ENCODE measurements around the gene BCAT1.
A peak's percentile ranks its signal among the peaks of the same experiment; 100 is the strongest.
"Not testable (repeated sequence)": the region's sequence is repeated elsewhere in the genome, so short reads cannot be mapped to it uniquely, and the experiment has no call there.

Gene BCAT1

GRCh38 chr12:24880732-24881131 lies 68.2 kb downstream of the BCAT1 start:
- Histone ChIP-seq H3K4me3 (ENCODE audit: low read depth, low read length) (no peak overlapping the region), H3K36me3 (ENCODE audit: control insufficient read depth, insufficient read depth, low read length) (peaks cover 81% of the 10 kb centered on the region), H3K27me3 (ENCODE audit: control insufficient read depth, insufficient read depth, low read length) (no peaks in the 10 kb centered on the region), H3K9ac (ENCODE audit: low read depth, low read length) (no peak overlapping the region), H3K27ac (ENCODE audit: low read depth, low read length) (no peak overlapping the region), H3K9me3 (ENCODE audit: control insufficient read depth, insufficient read depth, low read length) (no peaks in the 10 kb centered on the region), H3K4me1 (ENCODE audit: control insufficient read depth, insufficient read depth, low read length) (no peaks in the 10 kb centered on the region)

GRCh38 chr12:24879644-24880043 lies 69.3 kb downstream of the BCAT1 start:
- Histone ChIP-seq H3K9ac (ENCODE audit: low read depth, low read length) (no peak overlapping the region), H3K4me1 (ENCODE audit: control insufficient read depth, insufficient read depth, low read length) (no peaks in the 10 kb centered on the region), H3K27me3 (ENCODE audit: control insufficient read depth, insufficient read depth, low read length) (no peaks in the 10 kb centered on the region), H3K36me3 (ENCODE audit: control insufficient read depth, insufficient read depth, low read length) (peaks cover 87% of the 10 kb centered on the region), H3K9me3 (ENCODE audit: control insufficient read depth, insufficient read depth, low read length) (no peaks in the 10 kb centered on the region), H3K27ac (ENCODE audit: low read depth, low read length) (no peak overlapping the region), H3K4me3 (ENCODE audit: low read depth, low read length) (no peak overlapping the region)

- H3K36me3 ChIP-seq (ENCODE audit: control insufficient read depth, insufficient read depth, low read length): peaks cover 93% of the 10 kb centered on the region
- no peaks in the 10 kb centered on the region for H3K27me3 ChIP-seq (ENCODE audit: control insufficient read depth, insufficient read depth, low read length)
These were observed 73.9 kb downstream of the BCAT1 start for GRCh38 chr12:24875014-24875413.

GRCh38 chr12:24872211-24872610 lies 76.7 kb downstream of the BCAT1 start:
- Histone ChIP-seq H3K36me3 (ENCODE audit: control insufficient read depth, insufficient read depth, low read length) (peaks cover 88% of the 10 kb centered on the region), H3K4me3 (ENCODE audit: low read depth, low read length) (no peak overlapping the region), H3K4me1 (ENCODE audit: control insufficient read depth, insufficient read depth, low read length) (no peaks in the 10 kb centered on the region), H3K27me3 (ENCODE audit: control insufficient read depth, insufficient read depth, low read length) (no peaks in the 10 kb centered on the region), H3K27ac (ENCODE audit: low read depth, low read length) (no peak overlapping the region), H3K9ac (ENCODE audit: low read depth, low read length) (no peak overlapping the region), H3K9me3 (ENCODE audit: control insufficient read depth, insufficient read depth, low read length) (peaks cover 6% of the 10 kb centered on the region; the same call in 1 of the 2 replicates)

More at GRCh38 chr12:24875014-24875413, 73.9 kb downstream of the BCAT1 start:
- no peaks in the 10 kb centered on the region for H3K9me3 ChIP-seq (ENCODE audit: control insufficient read depth, insufficient read depth, low read length)
- H3K9ac ChIP-seq (ENCODE audit: low read depth, low read length): no peak overlapping the region
- H3K27ac ChIP-seq (ENCODE audit: low read depth, low read length): no peak overlapping the region
- no peaks in the 10 kb centered on the region for H3K4me1 ChIP-seq (ENCODE audit: control insufficient read depth, insufficient read depth, low read length)
- H3K4me3 ChIP-seq (ENCODE audit: low read depth, low read length): no peak overlapping the region

GRCh38 chr12:24866139-24866538 lies 82.8 kb downstream of the BCAT1 start:
- not testable (repeated sequence) for H3K9me3 ChIP-seq (ENCODE audit: control insufficient read depth, insufficient read depth, low read length); H3K27ac ChIP-seq (ENCODE audit: low read depth, low read length); H3K4me1 ChIP-seq (ENCODE audit: control insufficient read depth, insufficient read depth, low read length); H3K9ac ChIP-seq (ENCODE audit: low read depth, low read length); H3K27me3 ChIP-seq (ENCODE audit: control insufficient read depth, insufficient read depth, low read length); H3K4me3 ChIP-seq (ENCODE audit: low read depth, low read length)
- H3K36me3 ChIP-seq (ENCODE audit: control insufficient read depth, insufficient read depth, low read length): peaks cover 56% of the 10 kb centered on the region

- Histone ChIP-seq H3K9ac (ENCODE audit: low read depth, low read length) (no peak overlapping the region), H3K27me3 (ENCODE audit: control insufficient read depth, insufficient read depth, low read length) (no peaks in the 10 kb centered on the region), H3K4me1 (ENCODE audit: control insufficient read depth, insufficient read depth, low read length) (peaks cover 8% of the 10 kb centered on the region; the same call in 1 of the 2 replicates), H3K9me3 (ENCODE audit: control insufficient read depth, insufficient read depth, low read length) (peaks cover 19% of the 10 kb centered on the region), H3K36me3 (ENCODE audit: control insufficient read depth, insufficient read depth, low read length) (peaks cover 57% of the 10 kb centered on the region), H3K4me3 (ENCODE audit: low read depth, low read length) (no peak overlapping the region), H3K27ac (ENCODE audit: low read depth, low read length) (peak overlapping the region; percentile 21)
These were observed 84.1 kb downstream of the BCAT1 start for GRCh38 chr12:24864796-24865125.

GRCh38 chr12:24861766-24862540 lies 86.9 kb downstream of the BCAT1 start:
- Histone ChIP-seq H3K4me1 (ENCODE audit: control insufficient read depth, insufficient read depth, low read length) (peaks cover 8% of the 10 kb centered on the region; the same call in 1 of the 2 replicates), H3K9ac (ENCODE audit: low read depth, low read length) (no peak overlapping the region), H3K27ac (ENCODE audit: low read depth, low read length) (no peak overlapping the region), H3K4me3 (ENCODE audit: low read depth, low read length) (no peak overlapping the region), H3K9me3 (ENCODE audit: control insufficient read depth, insufficient read depth, low read length) (peaks cover 30% of the 10 kb centered on the region), H3K27me3 (ENCODE audit: control insufficient read depth, insufficient read depth, low read length) (no peaks in the 10 kb centered on the region), H3K36me3 (ENCODE audit: control insufficient read depth, insufficient read depth, low read length) (peaks cover 57% of the 10 kb centered on the region)

- H3K4me3 ChIP-seq (ENCODE audit: low read depth, low read length): no peak overlapping the region
- peaks cover 30% of the 10 kb centered on the region for H3K9me3 ChIP-seq (ENCODE audit: control insufficient read depth, insufficient read depth, low read length)
- no peak overlapping the region for H3K9ac ChIP-seq (ENCODE audit: low read depth, low read length)
- no peaks in the 10 kb centered on the region for H3K27me3 ChIP-seq (ENCODE audit: control insufficient read depth, insufficient read depth, low read length)
- peaks cover 68% of the 10 kb centered on the region for H3K36me3 ChIP-seq (ENCODE audit: control insufficient read depth, insufficient read depth, low read length)
- peaks cover 8% of the 10 kb centered on the region; the same call in 1 of the 2 replicates for H3K4me1 ChIP-seq (ENCODE audit: control insufficient read depth, insufficient read depth, low read length)
- no peak overlapping the region for H3K27ac ChIP-seq (ENCODE audit: low read depth, low read length)
These were observed 88.4 kb downstream of the BCAT1 start for GRCh38 chr12:24860546-24860945.

GRCh38 chr12:24856541-24856940 lies 92.4 kb downstream of the BCAT1 start:
- no peaks in the 10 kb centered on the region for H3K27me3 ChIP-seq (ENCODE audit: control insufficient read depth, insufficient read depth, low read length)
- peaks cover 9% of the 10 kb centered on the region for H3K4me1 ChIP-seq (ENCODE audit: control insufficient read depth, insufficient read depth, low read length)
- H3K9ac ChIP-seq (ENCODE audit: low read depth, low read length): no peak overlapping the region
- H3K9me3 ChIP-seq (ENCODE audit: control insufficient read depth, insufficient read depth, low read length): peaks cover 30% of the 10 kb centered on the region
- H3K36me3 ChIP-seq (ENCODE audit: control insufficient read depth, insufficient read depth, low read length): peaks cover 50% of the 10 kb centered on the region
- no peak overlapping the region for H3K4me3 ChIP-seq (ENCODE audit: low read depth, low read length)
- H3K27ac ChIP-seq (ENCODE audit: low read depth, low read length): no peak overlapping the region

GRCh38 chr12:24854908-24855307 lies 94.0 kb downstream of the BCAT1 start:
- Histone ChIP-seq H3K36me3 (ENCODE audit: control insufficient read depth, insufficient read depth, low read length) (peaks cover 36% of the 10 kb centered on the region), H3K27ac (ENCODE audit: low read depth, low read length) (peak overlapping the region; percentile 36), H3K4me1 (ENCODE audit: control insufficient read depth, insufficient read depth, low read length) (peaks cover 12% of the 10 kb centered on the region), H3K4me3 (ENCODE audit: low read depth, low read length) (no peak overlapping the region), H3K27me3 (ENCODE audit: control insufficient read depth, insufficient read depth, low read length) (no peaks in the 10 kb centered on the region), H3K9me3 (ENCODE audit: control insufficient read depth, insufficient read depth, low read length) (peaks cover 15% of the 10 kb centered on the region), H3K9ac (ENCODE audit: low read depth, low read length) (no peak overlapping the region)

GRCh38 chr12:24854017-24854416 lies 94.9 kb downstream of the BCAT1 start:
- Histone ChIP-seq H3K27ac (ENCODE audit: low read depth, low read length) (peak overlapping the region; percentile 36), H3K9ac (ENCODE audit: low read depth, low read length) (no peak overlapping the region), H3K4me3 (ENCODE audit: low read depth, low read length) (no peak overlapping the region), H3K27me3 (ENCODE audit: control insufficient read depth, insufficient read depth, low read length) (no peaks in the 10 kb centered on the region), H3K36me3 (ENCODE audit: control insufficient read depth, insufficient read depth, low read length) (peaks cover 39% of the 10 kb centered on the region), H3K9me3 (ENCODE audit: control insufficient read depth, insufficient read depth, low read length) (peaks cover 12% of the 10 kb centered on the region; the same call in 1 of the 2 replicates), H3K4me1 (ENCODE audit: control insufficient read depth, insufficient read depth, low read length) (peaks cover 12% of the 10 kb centered on the region)
